H1 (cell line): Measurements from ENCODE around the gene PLD6.

ENCODE experiments used
- CTCF ChIP-seq, 3 experiments: IDR thresholded peaks; 1 replicate in 2 of 3; 2 replicates in 1 of 3; pipeline versions ENCODE4 v1.5.1 to v1.6.1; 2011; ENCODE audit warnings: low read length in 3 of 3, mild to moderate bottlenecking in 3 of 3, inconsistent platforms in 2 of 3, low read depth in 1 of 3, moderate library complexity in 1 of 3; ENCODE audit not compliant: insufficient read depth in 1 of 3; ENCODE audit errors: control extremely low read depth in 1 of 3
- EZH2 ChIP-seq: fragments of 200-600 bp; sonication (generic); IDR thresholded peaks from 2 replicates; pipeline ENCODE4 v1.7.1; 2012; ENCODE audit warnings: low read depth, mild to moderate bottlenecking, moderate library complexity, low read length, inconsistent platforms; ENCODE audit not compliant: severe bottlenecking
- POLR2AphosphoS5 ChIP-seq: IDR thresholded peaks from 2 replicates; pipeline ENCODE4 v1.6.1; 2011; ENCODE audit warnings: low read depth, low read length
- RFX5 ChIP-seq: IDR thresholded peaks from 2 replicates; pipeline ENCODE4 v1.6.1; 2011; ENCODE audit warnings: low read depth, low read length, improper control_type of control experiment, borderline replicate concordance
- YY1 ChIP-seq: IDR thresholded peaks from 2 replicates; pipeline ENCODE4 v1.6.1; 2011; ENCODE audit warnings: low read depth, mild to moderate bottlenecking, low read length
- TF ChIP-seq, protein P1 (sequence below): IDR thresholded peaks from 2 replicates; pipeline ENCODE4 v1.6.1; 2012; ENCODE audit warnings: inconsistent platforms

DNA sequence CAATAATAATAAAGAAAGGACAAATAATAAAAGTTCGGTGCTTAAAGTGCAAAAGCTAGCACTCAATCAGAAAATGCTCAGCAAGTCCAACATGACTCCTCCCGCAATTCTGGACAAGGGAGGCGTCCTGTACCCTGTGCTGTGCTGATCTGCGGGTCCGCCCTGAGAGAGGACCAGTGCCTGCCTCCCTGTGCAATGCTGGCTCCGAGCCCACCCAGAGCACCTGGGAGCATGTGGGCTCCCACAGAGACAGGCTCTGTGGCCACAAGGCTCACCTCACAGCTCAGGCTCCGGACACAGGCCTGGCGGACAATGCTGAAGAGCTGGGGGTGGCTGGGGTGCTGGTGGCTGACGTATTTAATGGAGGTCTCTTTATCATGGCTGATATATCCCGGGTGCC lies 19.8 kb upstream of the PLD6 start:
- no peak for TF ChIP-seq YY1
- TF ChIP-seq RFX5: no peak
- no peak for TF ChIP-seq CTCF (IDR thresholded peaks at IDR 0.05; ENCODE audit: control extremely low read depth in 1 of 3, insufficient read depth in 1 of 3, low read depth in 1 of 3, low read length in 3 of 3)
- TF ChIP-seq, protein P1, sequence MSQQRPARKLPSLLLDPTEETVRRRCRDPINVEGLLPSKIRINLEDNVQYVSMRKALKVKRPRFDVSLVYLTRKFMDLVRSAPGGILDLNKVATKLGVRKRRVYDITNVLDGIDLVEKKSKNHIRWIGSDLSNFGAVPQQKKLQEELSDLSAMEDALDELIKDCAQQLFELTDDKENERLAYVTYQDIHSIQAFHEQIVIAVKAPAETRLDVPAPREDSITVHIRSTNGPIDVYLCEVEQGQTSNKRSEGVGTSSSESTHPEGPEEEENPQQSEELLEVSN: no peak
- no peak for TF ChIP-seq POLR2AphosphoS5
- no peak for TF ChIP-seq EZH2
